GM21723 (cell line): ENCODE data around the gene KLHL25.
"Not testable (repeated sequence)": the region's sequence is repeated elsewhere in the genome, so short reads cannot be mapped to it uniquely, and the experiment has no call there.

ENCODE experiments used
- ATAC-seq: cut with Tn5 transposase; IDR thresholded peaks from one replicate; pipeline ENCODE4 v1.9.1; 2021; ENCODE audit warnings: mild to moderate bottlenecking, moderate library complexity; ENCODE audit not compliant: unreplicated experiment

KLHL25 gene

DNA sequence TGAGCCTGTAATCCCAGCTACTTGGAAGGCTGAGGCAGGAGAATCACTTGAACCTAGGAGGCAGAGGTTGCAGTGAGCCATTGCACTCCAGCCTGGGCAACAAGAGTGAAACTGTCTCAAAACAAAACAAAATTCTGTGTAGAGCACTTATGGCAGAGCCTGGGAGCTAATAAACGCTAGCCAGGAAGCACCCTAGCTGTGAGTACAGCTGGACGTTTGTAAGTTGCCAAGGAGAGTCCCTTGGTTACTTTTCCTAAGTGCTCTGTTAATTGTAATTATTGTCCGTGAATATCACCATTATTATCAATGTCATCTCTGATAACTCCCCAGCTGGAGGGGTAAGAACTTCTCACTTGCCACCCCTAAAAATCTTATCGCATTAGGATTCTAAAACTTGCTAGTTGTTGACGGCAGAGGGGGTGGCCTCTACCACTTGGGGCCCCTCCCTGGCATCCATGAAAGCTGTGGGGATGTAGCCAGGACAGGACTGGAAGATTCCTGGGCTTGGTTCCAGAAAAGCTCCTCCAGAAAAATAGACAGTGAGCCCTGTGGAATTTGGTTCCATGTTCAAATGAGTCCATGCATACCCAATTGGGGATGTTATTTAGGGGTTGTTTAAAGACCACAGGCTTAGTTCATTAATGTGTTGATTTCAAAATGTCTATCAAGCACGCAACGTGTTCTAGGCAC lies 9.9 kb upstream of the KLHL25 start:
- ATAC-seq, result no peak

DNA sequence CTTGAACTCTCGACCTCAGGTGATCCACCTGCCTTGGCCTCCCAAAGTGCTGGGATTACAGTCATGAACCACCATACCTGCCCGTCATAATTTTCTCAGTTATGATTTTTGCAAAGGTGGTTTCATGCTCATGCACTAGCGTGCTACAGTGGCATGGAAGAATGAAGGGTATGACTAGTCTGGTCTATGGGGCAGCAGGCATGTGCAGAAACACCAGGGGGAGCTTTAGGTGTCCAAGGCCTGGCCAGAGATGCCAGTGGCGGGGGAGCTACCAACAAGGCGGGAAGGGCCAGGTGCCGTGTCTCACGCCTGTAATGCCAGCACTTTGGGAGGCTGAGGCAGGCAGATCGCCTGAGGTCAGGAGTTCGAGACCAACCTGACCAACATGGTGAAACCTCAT lies 7.9 kb upstream of the KLHL25 start:
- not testable (repeated sequence) for ATAC-seq

DNA sequence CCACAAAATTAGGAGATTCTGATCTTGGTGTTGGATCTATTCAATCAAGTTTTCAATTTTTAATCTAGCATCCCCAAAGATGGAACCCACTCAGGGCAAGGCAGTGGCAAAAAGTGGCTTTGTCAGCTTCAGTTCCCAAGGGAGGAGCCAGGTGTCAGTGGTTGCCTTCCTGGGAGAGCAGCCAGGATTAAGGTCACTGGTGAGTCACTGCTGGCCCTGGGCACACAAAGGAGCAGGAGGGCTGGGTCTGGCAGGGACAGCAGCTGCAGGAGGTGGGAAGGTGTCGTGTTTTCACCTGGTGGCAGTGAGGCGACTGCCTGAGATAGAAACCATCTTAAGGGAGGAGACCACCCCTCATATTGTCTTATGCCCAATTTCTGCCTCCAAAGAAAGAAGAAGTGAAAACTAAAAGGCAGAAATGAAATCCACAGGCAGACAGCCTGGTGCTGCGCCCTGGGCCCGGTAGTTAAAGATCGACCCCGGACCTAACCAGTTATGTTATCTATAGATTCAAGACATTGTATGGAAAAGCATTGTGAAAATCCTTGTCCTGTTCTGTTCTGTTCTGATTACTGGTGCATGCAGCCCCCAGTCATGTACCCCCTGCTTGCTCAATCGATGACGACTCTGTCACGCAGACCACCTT lies 5.9 kb upstream of the KLHL25 start:
- no peak for ATAC-seq

DNA sequence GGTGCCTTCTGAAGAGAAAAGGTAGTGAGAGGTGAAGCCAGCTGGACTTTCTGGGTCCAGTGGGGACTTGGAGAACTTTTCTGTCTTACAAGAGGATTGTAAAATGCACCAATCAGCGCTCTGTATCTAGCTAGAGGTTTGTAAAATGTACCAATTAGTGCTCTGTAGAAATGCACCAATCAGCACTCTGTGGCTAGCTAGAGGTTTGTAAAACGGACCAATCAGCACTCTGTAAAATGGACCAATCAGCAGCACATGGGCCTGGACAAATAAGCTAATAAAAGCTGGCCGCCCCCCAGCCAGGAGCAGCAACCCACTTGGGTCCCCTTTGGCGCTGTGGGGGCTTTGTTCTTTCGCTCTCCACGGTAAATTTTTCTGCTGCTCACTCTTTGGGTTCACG lies 1.6 kb upstream of the KLHL25 start:
- ATAC-seq, result not testable (repeated sequence)

DNA sequence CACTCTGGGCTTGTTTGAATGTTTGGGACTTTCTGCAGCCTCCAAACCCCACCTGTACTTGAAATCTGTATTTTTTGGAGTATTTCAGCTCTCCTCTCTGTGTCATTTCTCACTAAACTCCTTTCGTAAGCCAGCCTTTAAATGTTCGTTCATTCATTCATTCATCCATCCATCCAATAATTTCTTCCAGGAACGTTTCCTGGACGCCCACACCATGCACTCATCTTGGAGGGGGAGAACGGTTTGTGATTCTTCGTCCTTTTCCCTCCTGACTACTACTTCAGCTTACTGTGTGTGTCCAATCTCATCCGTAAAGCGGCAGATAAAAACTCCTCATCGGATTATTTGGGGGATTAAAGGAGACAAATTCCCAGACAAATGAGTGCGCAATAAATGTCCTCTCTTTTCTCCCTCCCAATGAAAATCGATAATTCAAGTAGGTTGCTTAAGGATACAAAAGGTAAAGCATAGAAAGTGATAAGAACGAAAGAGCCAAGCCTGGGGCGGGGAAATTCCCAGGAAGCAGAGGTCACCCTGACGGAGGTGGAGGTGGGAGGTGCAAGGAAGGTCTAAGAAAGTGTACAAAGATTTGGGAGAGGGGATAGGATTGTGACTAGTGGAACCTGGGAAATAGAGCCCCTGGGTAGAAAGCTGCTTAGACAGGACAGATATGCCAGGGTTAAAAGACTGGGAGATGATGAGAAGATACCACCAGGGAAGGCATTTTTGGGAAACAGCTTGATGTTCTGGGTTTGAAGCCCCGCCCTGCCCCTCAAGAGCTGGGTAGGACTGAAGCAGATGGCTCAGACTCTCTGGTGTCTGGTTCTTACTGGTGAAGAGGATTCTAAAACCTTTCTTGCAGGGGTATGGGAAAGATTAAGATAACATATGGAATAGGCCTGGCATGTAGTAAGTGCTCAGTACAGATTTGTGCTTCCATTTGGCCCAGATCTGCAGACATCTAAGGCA lies 896 bp upstream of the KLHL25 start:
- ATAC-seq, result no peak

DNA sequence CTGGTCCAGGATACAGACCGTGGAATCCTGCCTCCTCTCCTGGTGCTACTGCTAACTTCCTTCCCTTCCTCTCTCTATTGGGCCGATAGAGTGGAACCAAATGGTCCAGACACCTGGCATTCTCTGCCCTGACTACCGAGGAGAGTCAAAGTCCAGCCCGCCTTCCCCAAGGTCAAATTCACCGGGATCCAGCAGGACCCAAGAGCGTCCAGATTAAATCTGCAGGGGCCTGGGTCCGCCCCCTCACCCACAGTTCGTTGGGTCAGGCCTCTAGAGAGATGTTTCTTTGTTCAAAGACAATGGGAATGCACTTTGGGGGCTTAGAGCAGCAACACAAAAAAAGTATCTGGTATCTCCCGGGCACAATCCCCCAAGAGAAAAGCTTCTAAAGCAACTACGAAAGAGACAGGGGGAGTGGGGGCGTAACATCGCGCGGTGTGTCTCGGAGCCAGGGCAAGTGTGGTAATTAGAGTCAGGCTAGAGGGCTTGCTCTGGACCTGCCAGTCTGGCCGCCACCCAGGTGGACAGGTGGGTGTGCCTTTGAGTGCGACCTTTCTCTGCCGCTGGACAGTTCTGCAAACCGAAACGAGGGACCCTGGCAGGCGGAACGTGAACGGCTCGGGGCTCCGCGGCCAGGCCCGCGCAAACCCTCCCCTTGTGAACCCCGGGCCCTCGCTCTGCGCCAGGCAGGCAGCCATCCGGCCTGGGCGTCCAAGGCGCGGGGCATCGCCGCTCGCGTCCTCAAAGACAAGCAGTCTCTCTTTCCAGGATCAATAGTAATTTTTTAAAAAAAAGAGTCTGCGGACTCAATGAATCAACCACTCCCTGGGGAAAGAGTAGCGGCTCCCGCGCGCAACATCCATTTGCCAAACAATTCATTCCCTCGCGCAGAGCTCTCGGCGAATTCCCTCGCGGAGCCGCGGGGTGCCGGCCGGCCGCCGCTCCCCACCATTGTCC lies 806 bp downstream of the KLHL25 start:
- ATAC-seq, result peak; percentile 57

DNA sequence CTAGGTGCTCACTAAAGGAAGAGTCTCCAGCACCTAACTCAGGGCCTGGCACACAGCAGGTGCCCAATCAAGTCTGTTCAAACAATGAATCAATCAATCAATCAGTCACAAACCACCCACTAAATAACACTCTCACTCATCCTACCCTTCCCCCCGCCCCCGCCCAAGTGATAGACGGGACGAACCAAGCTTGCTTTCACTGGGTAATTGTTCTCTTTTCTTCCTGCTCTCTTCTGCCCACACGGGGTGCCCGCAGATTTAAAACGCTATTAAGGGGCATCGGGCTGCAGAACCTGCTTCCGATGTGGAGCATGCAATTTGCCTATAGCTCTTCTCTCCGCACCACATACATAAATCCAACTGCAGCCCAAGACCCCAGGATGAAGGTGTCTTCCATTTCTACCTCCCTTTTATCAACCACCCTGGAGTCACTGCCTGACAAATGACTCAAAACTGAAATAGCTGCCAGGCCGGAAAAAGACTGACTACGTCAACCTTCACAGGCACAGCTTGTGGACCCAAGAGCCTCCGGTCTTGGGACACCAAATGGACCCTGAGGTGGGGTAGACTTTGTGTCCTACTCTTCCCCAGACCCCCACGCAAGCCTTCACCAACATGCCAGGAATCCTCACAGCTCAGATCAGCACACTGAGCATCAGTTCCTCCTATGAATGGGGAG lies 1.7 kb downstream of the KLHL25 start:
- no peak for ATAC-seq

DNA sequence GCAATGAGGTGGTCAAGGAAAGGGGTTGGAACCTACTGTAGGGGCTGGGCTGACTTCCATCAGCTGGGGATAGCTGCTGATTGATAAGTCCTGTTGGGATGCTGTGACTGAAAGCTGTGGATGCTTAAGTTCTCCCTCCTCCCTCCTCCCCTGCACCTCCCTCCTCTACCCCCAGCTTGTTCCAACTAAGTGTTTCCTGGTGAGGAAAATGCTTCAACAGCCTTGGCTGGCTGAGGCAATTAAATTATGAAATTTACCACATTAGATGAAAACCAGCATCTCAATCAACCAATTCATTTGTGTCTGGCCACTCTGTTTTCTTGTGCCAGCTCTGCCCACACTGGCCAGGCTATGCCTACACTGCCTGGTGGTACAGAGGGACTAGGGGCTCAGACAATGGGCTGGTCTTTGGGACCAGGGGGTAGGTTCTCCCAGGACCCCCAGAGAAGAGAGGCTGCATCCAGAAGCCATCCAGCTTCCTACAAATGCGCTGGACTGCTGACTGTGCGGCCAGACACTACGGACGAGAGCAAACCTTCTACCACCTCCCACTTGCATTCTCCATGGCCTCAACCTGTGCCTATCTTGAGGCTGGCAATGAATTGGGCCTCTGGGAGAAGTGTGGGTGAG lies 2.5 kb downstream of the KLHL25 start:
- ATAC-seq, result no peak

DNA sequence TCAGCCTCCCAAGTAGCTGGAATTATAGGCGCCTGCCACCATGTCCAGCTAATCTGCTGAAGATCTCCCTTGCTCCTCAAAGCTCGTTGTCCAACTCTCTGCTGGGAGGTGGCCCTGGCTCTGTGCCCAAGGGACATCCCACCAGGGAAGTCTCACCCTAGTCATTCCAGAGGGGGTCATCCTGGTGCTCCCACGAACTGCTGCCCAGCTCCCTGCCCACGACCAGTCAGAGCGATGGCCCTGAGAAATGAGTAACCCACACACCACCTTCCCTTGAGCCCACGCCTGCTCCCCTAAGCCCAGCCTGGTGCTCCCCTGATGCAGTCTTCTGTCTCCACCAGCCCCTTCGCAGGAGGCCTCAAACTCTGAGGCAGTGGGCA lies 5.2 kb downstream of the KLHL25 start:
- no peak for ATAC-seq

DNA sequence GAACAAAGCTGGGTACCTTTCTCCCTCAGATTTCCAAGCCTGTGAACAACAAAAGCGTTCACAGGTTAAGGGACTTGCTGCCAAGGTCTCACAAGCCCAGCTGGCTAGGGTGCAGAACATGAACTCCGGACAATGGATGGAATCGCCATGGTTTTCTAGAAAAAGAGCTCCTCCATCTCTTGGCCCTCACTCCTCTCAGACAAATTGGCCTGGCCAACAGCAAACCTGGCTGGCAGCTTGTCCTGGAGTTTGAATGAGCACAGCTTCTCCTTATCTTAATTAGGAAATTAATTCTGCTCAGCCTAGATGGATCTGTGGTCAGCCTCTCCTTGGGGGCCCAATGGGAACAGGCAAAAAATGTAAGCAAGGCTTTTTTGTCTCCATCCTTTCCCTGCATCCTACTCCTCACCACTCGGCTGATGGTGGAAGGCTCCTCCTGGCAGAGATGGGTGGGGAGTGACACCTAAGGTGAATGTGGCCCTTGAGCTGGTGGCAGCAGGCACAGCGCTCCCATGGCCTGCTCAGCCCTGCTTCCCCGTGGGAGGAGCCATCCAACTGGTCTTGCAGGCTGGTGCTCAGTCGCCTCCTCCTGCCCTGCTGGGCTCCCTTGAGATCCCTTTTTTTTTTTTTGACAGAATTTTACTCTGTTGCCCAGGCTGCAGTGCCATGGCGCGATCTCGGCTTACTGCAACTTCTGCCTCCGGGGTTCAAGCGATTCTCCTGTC lies 5.8 kb downstream of the KLHL25 start:
- ATAC-seq, result no peak

DNA sequence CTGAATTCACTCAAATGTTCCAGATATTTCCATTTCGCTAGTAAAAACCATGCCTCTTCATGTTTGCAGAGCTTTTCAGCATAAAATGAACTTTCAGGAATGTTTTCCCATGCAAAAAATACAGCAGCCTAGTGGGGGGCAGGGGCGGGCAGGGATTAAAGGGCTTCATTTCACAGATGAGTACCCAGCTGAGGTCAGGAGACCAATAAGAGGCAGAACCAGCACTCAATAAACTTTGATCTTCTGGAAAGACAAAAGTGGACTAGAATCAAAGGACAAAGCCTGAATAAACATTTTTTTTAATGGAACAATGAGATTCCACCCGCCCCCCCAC lies 8.0 kb downstream of the KLHL25 start:
- ATAC-seq, result no peak

DNA sequence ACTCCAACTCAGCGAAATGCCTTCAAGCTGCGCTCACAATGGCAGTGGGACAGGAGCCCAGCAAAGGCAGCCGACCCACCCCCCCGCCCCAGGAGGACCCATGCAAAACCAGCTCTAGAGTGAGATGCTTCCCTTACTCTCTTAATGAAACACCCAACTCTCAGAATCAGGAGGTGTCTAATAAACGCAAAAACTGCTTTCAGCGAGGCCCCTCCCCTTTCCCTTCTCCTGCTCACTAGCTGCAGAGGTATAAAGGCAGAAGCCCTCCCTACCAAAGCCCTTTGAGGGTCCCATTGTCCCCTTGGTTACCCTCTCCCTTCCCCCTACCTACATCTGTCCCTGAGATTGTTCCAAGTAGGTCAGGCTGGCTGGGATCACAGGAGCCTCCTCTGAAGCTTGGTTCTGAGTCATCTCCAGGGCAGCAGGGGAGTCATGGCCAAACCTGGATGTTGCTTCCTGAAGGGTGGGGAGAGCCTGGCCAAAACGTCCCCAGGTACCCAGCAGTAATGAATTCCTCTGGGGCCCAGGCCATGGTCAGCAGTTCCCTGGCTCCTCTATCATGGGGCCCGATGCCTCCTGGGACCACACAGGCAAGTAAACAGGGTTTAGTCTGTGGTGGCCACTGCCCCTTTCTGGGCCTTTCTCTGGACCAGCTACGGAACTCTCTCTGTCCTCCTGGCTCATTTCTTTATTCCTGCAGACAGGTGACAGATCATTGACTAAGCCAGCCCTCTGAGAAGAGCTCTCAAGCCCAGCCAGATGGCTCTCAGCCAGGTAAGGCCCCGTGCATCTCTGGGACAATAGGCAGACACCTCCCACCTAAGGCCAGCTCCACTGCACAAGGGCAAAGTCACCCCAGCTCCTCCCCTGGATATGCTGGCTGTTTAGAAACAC lies 8.6 kb downstream of the KLHL25 start:
- no peak for ATAC-seq

DNA sequence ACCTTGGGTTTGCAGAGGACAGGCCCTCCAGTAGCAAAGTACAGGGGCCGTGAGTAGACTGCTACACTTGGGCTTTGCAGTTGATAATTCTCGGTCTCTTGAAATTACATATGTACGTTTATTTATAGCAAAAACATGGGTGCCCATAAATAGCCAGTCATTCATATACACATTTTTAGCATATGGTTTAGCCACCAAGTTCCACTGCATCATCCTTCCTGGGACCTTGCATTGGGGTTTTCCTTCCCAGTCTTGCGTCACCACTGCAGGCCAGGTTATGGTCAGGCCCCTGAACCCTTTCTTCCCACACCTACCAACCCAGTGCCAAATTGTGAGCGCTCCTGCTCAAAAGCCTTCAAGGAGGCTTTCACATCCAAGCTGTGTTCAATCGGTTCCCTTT lies 12.7 kb downstream of the KLHL25 start:
- ATAC-seq, result no peak

DNA sequence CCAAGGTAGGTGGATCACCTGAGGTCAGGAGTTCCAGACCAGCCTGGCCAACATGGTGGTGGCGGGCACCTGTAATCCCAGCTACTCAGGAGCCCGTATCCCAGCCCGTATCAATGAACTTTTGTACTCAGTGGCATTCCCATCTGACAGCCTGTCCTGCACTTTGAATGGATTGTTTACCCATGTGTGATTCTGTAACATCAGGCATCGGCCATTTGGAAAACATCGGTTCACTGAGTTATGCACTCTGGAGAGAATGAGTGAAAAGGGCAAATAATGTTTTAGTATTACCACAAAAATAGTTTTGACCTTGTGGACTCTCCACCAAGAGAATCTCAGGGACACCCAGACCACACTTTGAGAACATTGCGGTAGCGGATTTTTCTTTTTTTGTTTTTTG lies 13.6 kb downstream of the KLHL25 start:
- no peak for ATAC-seq

DNA sequence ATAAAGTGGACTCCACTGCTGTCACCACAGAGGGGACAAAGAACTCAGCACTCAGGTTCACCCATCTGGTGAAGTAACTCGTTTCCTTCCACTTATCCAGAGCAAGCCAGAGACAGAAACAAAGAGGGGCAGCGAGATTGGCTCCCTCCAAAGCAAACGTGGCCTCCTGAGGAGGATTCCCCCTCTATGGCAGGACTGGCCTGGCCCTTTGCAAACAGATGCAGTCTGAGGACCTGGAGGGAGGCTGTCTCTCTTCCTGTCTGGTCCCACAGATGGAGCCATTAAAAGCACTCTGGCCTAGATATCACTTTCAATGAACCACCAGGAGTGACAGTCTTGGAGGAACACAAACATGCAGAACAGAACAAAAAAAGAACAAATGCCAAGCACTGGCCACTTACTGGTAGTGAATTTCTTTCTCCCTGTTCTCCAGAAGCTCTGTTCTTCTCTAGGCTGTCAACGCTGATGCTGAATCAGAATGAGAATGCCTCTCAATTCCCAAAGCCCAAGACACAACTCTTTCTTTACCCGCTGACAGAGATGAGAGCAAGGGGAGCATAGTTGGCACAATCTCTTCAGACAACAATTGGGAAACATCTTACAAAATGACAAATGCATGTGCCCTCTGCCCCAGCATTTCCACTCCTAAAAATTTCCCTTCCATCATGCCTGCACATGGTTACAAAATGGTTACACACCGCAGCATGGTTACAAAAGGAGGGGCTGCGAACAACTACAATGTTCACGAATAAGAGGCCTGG lies 14.3 kb downstream of the KLHL25 start:
- no peak for ATAC-seq

DNA sequence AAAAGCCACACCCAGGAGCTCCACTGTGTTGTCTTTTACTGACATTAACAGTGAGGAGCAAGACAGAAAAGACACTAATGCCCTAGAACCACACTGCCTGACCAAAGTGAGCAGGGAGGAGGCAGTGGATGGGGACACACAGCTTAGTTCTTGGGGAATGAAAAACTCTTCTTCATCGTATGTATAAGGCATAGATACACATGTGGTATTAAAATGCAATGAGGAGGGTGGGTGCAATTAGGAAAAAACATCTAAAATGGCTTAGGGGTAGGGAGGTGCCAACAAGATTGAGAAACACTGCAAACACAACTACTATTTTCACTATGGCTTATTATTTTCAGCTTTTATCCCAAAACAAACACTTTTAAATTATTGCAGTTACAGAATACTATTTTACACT lies 15.5 kb downstream of the KLHL25 start:
- no peak for ATAC-seq

DNA sequence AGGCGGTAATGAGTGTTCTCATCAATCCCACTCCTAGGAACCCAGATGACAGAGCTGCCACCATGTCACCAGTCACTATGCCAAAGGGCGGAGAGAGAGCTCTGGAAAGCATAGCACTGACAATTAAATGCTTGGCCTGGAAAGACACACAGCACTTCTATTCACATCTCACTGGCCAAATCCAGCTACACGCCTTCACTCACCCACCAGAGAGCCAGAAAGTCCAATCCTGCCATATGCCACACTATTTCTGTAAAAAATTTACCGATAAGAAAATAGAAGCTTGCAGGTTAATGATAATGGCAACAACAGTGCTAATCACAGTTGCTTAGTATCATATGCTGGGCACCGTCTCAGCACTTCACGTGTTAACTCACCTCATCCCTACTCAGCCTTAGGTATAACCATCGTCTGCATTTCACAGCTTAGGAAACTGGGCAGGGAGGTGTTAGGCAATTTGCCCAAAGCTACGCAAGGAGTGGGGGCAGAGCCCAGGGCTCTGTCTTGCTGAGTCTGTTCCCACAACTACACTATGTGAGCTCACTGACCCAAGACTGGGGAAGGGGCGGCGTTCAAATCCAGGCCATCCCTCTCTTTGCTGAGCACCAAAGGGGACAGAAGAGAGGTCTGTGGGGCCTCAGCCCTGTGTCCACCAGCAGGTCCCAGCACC lies 16.5 kb downstream of the KLHL25 start:
- no peak for ATAC-seq
